DMS153 treated with DMSO at 0.1 percent for 48 hours (cell line): ENCODE results near the gene ERCC6L.
"Not testable (repeated sequence)": the region's sequence is repeated elsewhere in the genome, so short reads cannot be mapped to it uniquely, and the experiment has no call there.

ENCODE experiments used
- DNase-seq: peaks from one replicate; lab custom pipeline; 2025; ENCODE audit not compliant: unreplicated experiment; lab: John Stamatoyannopoulos, UW

Gene ERCC6L

GRCh38 chrX:72247206-72247942 is 8.5 kb upstream of the ERCC6L start:
- DNase-seq, result peak; percentile 56

GRCh38 chrX:72245461-72246089 is 6.7 kb upstream of the ERCC6L start:
- DNase-seq, result peak; percentile 19

GRCh38 chrX:72243472-72243871 is 4.6 kb upstream of the ERCC6L start:
- no peak for DNase-seq

- no peak for DNase-seq
Observed at GRCh38 chrX:72240976-72241375, 2.1 kb upstream of the ERCC6L start.

- DNase-seq, result no peak
Observed at GRCh38 chrX:72238183-72238582, 644 bp downstream of the ERCC6L start.

GRCh38 chrX:72236841-72237240 is 2.0 kb downstream of the ERCC6L start:
- DNase-seq, result no peak

GRCh38 chrX:72230290-72230689 is 8.5 kb downstream of the ERCC6L start:
- no peak for DNase-seq

GRCh38 chrX:72220375-72220774 is 18.5 kb downstream of the ERCC6L start:
- DNase-seq, result not testable (repeated sequence)

GRCh38 chrX:72216973-72217372 is 21.9 kb downstream of the ERCC6L start:
- DNase-seq, result no peak

GRCh38 chrX:72208126-72208800 is 30.6 kb downstream of the ERCC6L start:
- DNase-seq, result no peak

- no peak for DNase-seq
Observed at GRCh38 chrX:72207366-72207765, 31.5 kb downstream of the ERCC6L start.

GRCh38 chrX:72205706-72206105 is 33.1 kb downstream of the ERCC6L start:
- DNase-seq, result no peak

- no peak for DNase-seq
Observed at GRCh38 chrX:72203421-72203820, 35.4 kb downstream of the ERCC6L start.

- DNase-seq, result no peak
Observed at GRCh38 chrX:72202792-72203401, 35.9 kb downstream of the ERCC6L start.

GRCh38 chrX:72201836-72202536 is 36.8 kb downstream of the ERCC6L start:
- no peak for DNase-seq

GRCh38 chrX:72182924-72183323 is 55.9 kb downstream of the ERCC6L start:
- no peak for DNase-seq

GRCh38 chrX:72181178-72182125 is 57.4 kb downstream of the ERCC6L start, which contains the start of gene PIN4:
Gene PIN4, plus strand, starts transcription at chrX:72181757. Its CDS starts 29 bp downstream, at chrX:72181786.
- peak; percentile 83 for DNase-seq

GRCh38 chrX:72180539-72180938 is 58.3 kb downstream of the ERCC6L start:
- DNase-seq, result no peak

- DNase-seq, result no peak
Observed at GRCh38 chrX:72176981-72177380, 61.8 kb downstream of the ERCC6L start.

GRCh38 chrX:72176289-72176688 is 62.5 kb downstream of the ERCC6L start:
- DNase-seq, result not testable (repeated sequence)
